Naive thymus-derived CD8-positive, alpha-beta T cell (primary cell): ENCODE data around the gene CYP1A1. TPM values are rescaled to one million over a fixed set of nuclear protein-coding genes. Genes with fewer than 3 reads are reported as not detected.
"Not testable (repeated sequence)": the region's sequence is repeated elsewhere in the genome, so short reads cannot be mapped to it uniquely, and the experiment has no call there.

Experiments used
- ATAC-seq, 2 donors: fragments of 150-1000 bp; cut with Tn5 transposase in 1 of 2; sonication (Bioruptor Pico), chemical (Tn5 transposase) in 1 of 2; 1 replicate in 1 of 2; 2 replicates in 1 of 2; pipeline ENCODE4 v1.10.0; 2021; ENCODE audit warnings: mild to moderate bottlenecking in 2 of 2, moderate library complexity in 2 of 2
- POLR2A ChIA-PET: fragments of 350-600 bp; sonication (Branson Sonifier 250); formaldehyde crosslinking; loops from one replicate; lab custom pipeline; 2021; ENCODE audit warnings: antibody characterized with exemption; lab: Charles Lee
- DNase-seq, 10 donors: peaks; one replicate each; pipeline versions ENCODE4 v3.0.0 to v3.0.0-alpha.2; 2020 to 2022
- H3K27ac Mint-ChIP-seq, 10 donors: one replicate each; pipeline ENCODE4 v1.8.0; 2020 to 2022; ENCODE audit warnings: mild to moderate bottlenecking in 10 of 10, mixed read lengths in 10 of 10, moderate library complexity in 4 of 10, inconsistent platforms in 1 of 10
- H3K27me3 Mint-ChIP-seq, 5 donors: one replicate each; pipeline ENCODE4 v1.8.0; 2021 to 2022; ENCODE audit warnings: mixed read lengths in 5 of 5
- H3K36me3 Mint-ChIP-seq, 3 donors: one replicate each; pipeline ENCODE4 v1.8.0; 2020 to 2022; ENCODE audit warnings: mixed read lengths in 3 of 3, mild to moderate bottlenecking in 2 of 3, inconsistent platforms in 1 of 3
- H3K4me1 Mint-ChIP-seq, 4 donors: one replicate each; pipeline ENCODE4 v1.8.0; 2021 to 2022; ENCODE audit warnings: mixed read lengths in 4 of 4
- H3K4me3 Mint-ChIP-seq, 10 donors: one replicate each; pipeline ENCODE4 v1.8.0; 2020 to 2022; ENCODE audit warnings: mild to moderate bottlenecking in 10 of 10, mixed read lengths in 10 of 10, moderate library complexity in 6 of 10, inconsistent platforms in 1 of 10
- H3K9me3 Mint-ChIP-seq, 9 donors: one replicate each; pipeline ENCODE4 v1.8.0; 2020 to 2022; ENCODE audit warnings: mixed read lengths in 9 of 9, mild to moderate bottlenecking in 3 of 9, inconsistent platforms in 1 of 9, moderate library complexity in 1 of 9
- polyA plus RNA-seq, 3 donors: library from polyadenylated mRNA; unstranded; fragments of 300-500 nt; fragmentation: Illumina TruSeq; gene quantifications; one replicate each; pipeline ENCODE4 v1.2.3, GENCODE V29; 2021
- total RNA-seq, 8 experiments: library from RNA in 2 of 8; stranded (reverse) in 2 of 8; gene quantifications; one replicate each; pipeline ENCODE4 v1.2.3 and lab custom pipeline; 2021 to 2026

Gene CYP1A1
- total and polyA plus RNA-seq, 5 experiments from 2014 or later: 0.18 to 0.27 TPM; not detected in 3

- Mint-ChIP-seq H3K4me3 (no peak overlapping the region), H3K9me3 (no peaks in the 10 kb centered on the region), H3K4me1 (peaks cover 2 to 11% (median 3%) of the 10 kb centered on the region in 4 donors), H3K27me3 (peaks cover 0 to 2% (median 1%) of the 10 kb centered on the region in 5 donors), H3K36me3 (no peaks in the 10 kb centered on the region), H3K27ac (no peak overlapping the region)
- DNase-seq (no peak), ATAC-seq (no peak)
- POLR2A ChIA-PET: no interaction called here
These were observed 33.4 kb upstream of the CYP1A1 start for GRCh38 chr15:74758736-74759135.

- peaks cover 0 to 2% (median 0%) of the 10 kb centered on the region in 5 donors for H3K27me3 Mint-ChIP-seq
- DNase-seq: no peak
- ATAC-seq: no peak
- H3K27ac Mint-ChIP-seq: no peak overlapping the region
- H3K4me1 Mint-ChIP-seq: no peaks in the 10 kb centered on the region
- POLR2A ChIA-PET: no interaction called here
- no peaks in the 10 kb centered on the region for H3K9me3 Mint-ChIP-seq
- no peak overlapping the region for H3K4me3 Mint-ChIP-seq
- H3K36me3 Mint-ChIP-seq: no peaks in the 10 kb centered on the region
These were observed 29.4 kb upstream of the CYP1A1 start for GRCh38 chr15:74754593-74755215.

- no peaks in the 10 kb centered on the region for H3K36me3 Mint-ChIP-seq
- ATAC-seq (no peak), DNase-seq (no peak)
- H3K27me3 Mint-ChIP-seq: peaks cover 0 to 2% (median 0%) of the 10 kb centered on the region in 5 donors
- POLR2A ChIA-PET: no interaction called here
- no peaks in the 10 kb centered on the region for H3K9me3 Mint-ChIP-seq
- H3K4me1 Mint-ChIP-seq: no peaks in the 10 kb centered on the region
- H3K27ac Mint-ChIP-seq: no peak overlapping the region
- H3K4me3 Mint-ChIP-seq: no peak overlapping the region
These were observed 27.2 kb upstream of the CYP1A1 start for GRCh38 chr15:74752531-74752930.

GRCh38 chr15:74752011-74752410 lies 26.7 kb upstream of the CYP1A1 start:
- Mint-ChIP-seq H3K36me3 (no peaks in the 10 kb centered on the region), H3K9me3 (no peaks in the 10 kb centered on the region), H3K4me1 (no peaks in the 10 kb centered on the region), H3K27ac (no peak overlapping the region), H3K27me3 (peaks cover 0 to 2% (median 0%) of the 10 kb centered on the region in 5 donors), H3K4me3 (no peak overlapping the region)
- POLR2A ChIA-PET: no interaction called here
- ATAC-seq (no peak), DNase-seq (no peak)

- H3K36me3 Mint-ChIP-seq: no peaks in the 10 kb centered on the region
- H3K27ac Mint-ChIP-seq: no peak overlapping the region
- H3K4me1 Mint-ChIP-seq: no peaks in the 10 kb centered on the region
- peaks cover 0 to 2% (median 0%) of the 10 kb centered on the region in 5 donors for H3K27me3 Mint-ChIP-seq
- POLR2A ChIA-PET: no interaction called here
- DNase-seq (no peak), ATAC-seq (no peak)
- H3K4me3 Mint-ChIP-seq: no peak overlapping the region
- no peaks in the 10 kb centered on the region for H3K9me3 Mint-ChIP-seq
These were observed 25.4 kb upstream of the CYP1A1 start for GRCh38 chr15:74750751-74751150.

GRCh38 chr15:74749832-74750231 lies 24.5 kb upstream of the CYP1A1 start:
- H3K27ac Mint-ChIP-seq: no peak overlapping the region
- no peaks in the 10 kb centered on the region for H3K9me3 Mint-ChIP-seq
- DNase-seq (no peak), ATAC-seq (no peak)
- POLR2A ChIA-PET: no interaction called here
- no peak overlapping the region for H3K4me3 Mint-ChIP-seq
- peaks cover 0 to 2% (median 0%) of the 10 kb centered on the region in 5 donors for H3K27me3 Mint-ChIP-seq
- no peaks in the 10 kb centered on the region for H3K36me3 Mint-ChIP-seq
- no peaks in the 10 kb centered on the region for H3K4me1 Mint-ChIP-seq

- DNase-seq: no peak
- H3K9me3 Mint-ChIP-seq: no peaks in the 10 kb centered on the region
- POLR2A ChIA-PET: no interaction called here
These were observed 23.1 kb upstream of the CYP1A1 start, which contains the start of gene CYP1A2 for GRCh38 chr15:74748322-74748946. CYP1A2 (plus strand) TSS chr15:74748845; CDS start chr15:74749739, 894 bp downstream.

GRCh38 chr15:74746389-74746788 lies 21.1 kb upstream of the CYP1A1 start:
- no peaks in the 10 kb centered on the region for H3K4me1 Mint-ChIP-seq
- no peak for DNase-seq
- no peak for ATAC-seq
- POLR2A ChIA-PET: no interaction called here
- peaks cover 0 to 4% (median 0%) of the 10 kb centered on the region in 3 donors for H3K36me3 Mint-ChIP-seq
- peaks cover 0 to 11% (median 5%) of the 10 kb centered on the region in 5 donors for H3K27me3 Mint-ChIP-seq
- H3K9me3 Mint-ChIP-seq: peaks cover 0 to 9% (median 6%) of the 10 kb centered on the region in 9 donors
- no peak overlapping the region for H3K4me3 Mint-ChIP-seq
- H3K27ac Mint-ChIP-seq: no peak overlapping the region

More at GRCh38 chr15:74748322-74748946, 23.1 kb upstream of the CYP1A1 start, which contains the start of gene CYP1A2:
- Mint-ChIP-seq H3K27ac (no peak within 1 kb of the TSS), H3K4me1 (no peaks in the 10 kb centered on the region), H3K36me3 (no peaks in the 10 kb centered on the region), H3K27me3 (peaks cover 0 to 2% (median 0%) of the 10 kb centered on the region in 5 donors), H3K4me3 (no peak within 1 kb of the TSS)
- ATAC-seq: no peak

- Mint-ChIP-seq H3K4me1 (peaks cover 0 to 5% (median 0%) of the 10 kb centered on the region in 4 donors), H3K27me3 (peaks cover 3 to 31% (median 16%) of the 10 kb centered on the region in 5 donors), H3K4me3 (no peak overlapping the region), H3K9me3 (peaks cover 0 to 16% (median 11%) of the 10 kb centered on the region in 9 donors), H3K36me3 (peaks cover 0 to 10% (median 2%) of the 10 kb centered on the region in 3 donors), H3K27ac (no peak overlapping the region)
- ATAC-seq: no peak
- POLR2A ChIA-PET: no interaction called here
- DNase-seq: no peak
These were observed 17.1 kb upstream of the CYP1A1 start for GRCh38 chr15:74742422-74742821.

- Mint-ChIP-seq H3K9me3 (peaks cover 0 to 19% (median 11%) of the 10 kb centered on the region in 9 donors), H3K27me3 (peaks cover 9 to 62% (median 37%) of the 10 kb centered on the region in 5 donors)
- H3K36me3 Mint-ChIP-seq, H3K4me1 Mint-ChIP-seq, POLR2A ChIA-PET, DNase-seq, H3K27ac Mint-ChIP-seq, ATAC-seq, H3K4me3 Mint-ChIP-seq: not testable (repeated sequence)
These were observed 12.9 kb upstream of the CYP1A1 start for GRCh38 chr15:74738239-74738638.

- POLR2A ChIA-PET: no interaction called here
These were observed 10.0 kb upstream of the CYP1A1 start for GRCh38 chr15:74735305-74735704.

GRCh38 chr15:74733269-74733668 lies 7.9 kb upstream of the CYP1A1 start:
- Mint-ChIP-seq H3K4me1 (peaks cover 0 to 3% (median 0%) of the 10 kb centered on the region in 4 donors), H3K36me3 (peaks cover 0 to 2% (median 0%) of the 10 kb centered on the region in 3 donors), H3K27ac (no peak overlapping the region), H3K27me3 (peaks cover 21 to 52% (median 46%) of the 10 kb centered on the region in 5 donors), H3K4me3 (no peak overlapping the region), H3K9me3 (peaks cover 0 to 12% (median 6%) of the 10 kb centered on the region in 9 donors)
- DNase-seq: no peak
- POLR2A ChIA-PET: no interaction called here
- ATAC-seq: no peak

More at GRCh38 chr15:74735305-74735704, 10.0 kb upstream of the CYP1A1 start:
- no peak for DNase-seq
- Mint-ChIP-seq H3K36me3 (peaks cover 0 to 2% (median 0%) of the 10 kb centered on the region in 3 donors), H3K9me3 (peaks cover 0 to 13% (median 6%) of the 10 kb centered on the region in 9 donors), H3K4me1 (peaks cover 0 to 3% (median 0%) of the 10 kb centered on the region in 4 donors), H3K27me3 (peaks cover 16 to 54% (median 39%) of the 10 kb centered on the region in 5 donors), H3K27ac (no peak overlapping the region), H3K4me3 (no peak overlapping the region)
- ATAC-seq: no peak

- H3K4me1 Mint-ChIP-seq: no peaks in the 10 kb centered on the region
- peaks cover 21 to 52% (median 46%) of the 10 kb centered on the region in 5 donors for H3K27me3 Mint-ChIP-seq
- H3K4me3 Mint-ChIP-seq: no peak overlapping the region
- no peak overlapping the region for H3K27ac Mint-ChIP-seq
- H3K9me3 Mint-ChIP-seq: peaks cover 0 to 8% (median 1%) of the 10 kb centered on the region in 9 donors
- no peak for ATAC-seq
- no peak for DNase-seq
- H3K36me3 Mint-ChIP-seq: no peaks in the 10 kb centered on the region
- POLR2A ChIA-PET: no interaction called here
These were observed 7.5 kb upstream of the CYP1A1 start for GRCh38 chr15:74732846-74733245.
